ENCODE data around the gene STAT1. TPM values are rescaled to one million over a fixed set of nuclear protein-coding genes. Genes with fewer than 3 reads are reported as not detected.

The STAT1 gene
- polyA plus RNA-seq, 1 donor from 2014 or later, result 4.9 TPM

DNA sequence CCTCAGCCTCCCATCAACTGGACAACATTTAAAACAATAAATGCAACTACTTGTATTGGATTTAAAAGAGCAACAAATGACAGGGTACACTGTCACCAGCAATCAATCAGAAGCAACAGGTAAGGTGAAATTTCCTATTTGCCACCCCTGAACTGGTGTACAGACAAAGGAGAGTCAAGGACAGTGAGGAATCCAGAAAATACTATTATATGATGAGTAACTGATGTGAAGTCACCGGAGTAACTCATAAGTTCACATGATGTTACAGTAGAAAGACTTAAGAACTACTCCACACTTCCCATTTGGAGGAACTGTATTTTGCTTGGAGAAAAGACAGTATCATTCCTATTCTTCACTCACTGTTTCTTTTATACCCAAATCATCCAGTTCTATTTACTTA lies 4.1 kb upstream of the STAT1 start:
- Histone ChIP-seq H3F3A (ENCODE audit: insufficient read depth, low read length, poor library complexity, severe bottlenecking) (no peaks in the 10 kb centered on the region), H3K9me2 (ENCODE audit: insufficient read depth, low read length) (no peaks in the 10 kb centered on the region), H3K79me2 (replicated peaks; ENCODE audit: insufficient read depth, low read length) (no peaks in the 10 kb centered on the region), H3K27me3 (ENCODE audit: insufficient read depth, low read depth, low read length) (peaks cover 7% of the 10 kb centered on the region), H3K4me3 (ENCODE audit: low read length) (no peak overlapping the region), H3K27ac (ENCODE audit: low read length) (no peak overlapping the region), H3K9ac (ENCODE audit: low read length) (no peak overlapping the region), H4K20me1 (ENCODE audit: insufficient read depth) (no peaks in the 10 kb centered on the region), H2AFZ (ENCODE audit: low read depth, low read length) (no peak overlapping the region), H3K36me3 (ENCODE audit: insufficient read depth, low read length) (no peaks in the 10 kb centered on the region), H3K9me3 (ENCODE audit: low read length) (no peaks in the 10 kb centered on the region), H3K4me2 (ENCODE audit: low read length) (no peak overlapping the region)
- TF ChIP-seq TAF1 (IDR thresholded peaks at IDR 0.05; ENCODE audit: low read depth) (no peak), EP300 (conservative IDR thresholded peaks at IDR 0.05; ENCODE audit: poor library complexity, severe bottlenecking) (no peak), MXI1 (conservative IDR thresholded peaks at IDR 0.05; ENCODE audit: poor library complexity, severe bottlenecking) (no peak), EZH2 (IDR thresholded peaks at IDR 0.05; ENCODE audit: borderline replicate concordance, insufficient read depth, low read length, poor library complexity, severe bottlenecking) (no peak), POLR2AphosphoS5 (IDR thresholded peaks at IDR 0.05) (no peak), RAD21 (conservative IDR thresholded peaks at IDR 0.05) (no peak), SMC3 (conservative IDR thresholded peaks at IDR 0.05; ENCODE audit: poor library complexity) (no peak)
- TF ChIP-seq, protein P1, sequence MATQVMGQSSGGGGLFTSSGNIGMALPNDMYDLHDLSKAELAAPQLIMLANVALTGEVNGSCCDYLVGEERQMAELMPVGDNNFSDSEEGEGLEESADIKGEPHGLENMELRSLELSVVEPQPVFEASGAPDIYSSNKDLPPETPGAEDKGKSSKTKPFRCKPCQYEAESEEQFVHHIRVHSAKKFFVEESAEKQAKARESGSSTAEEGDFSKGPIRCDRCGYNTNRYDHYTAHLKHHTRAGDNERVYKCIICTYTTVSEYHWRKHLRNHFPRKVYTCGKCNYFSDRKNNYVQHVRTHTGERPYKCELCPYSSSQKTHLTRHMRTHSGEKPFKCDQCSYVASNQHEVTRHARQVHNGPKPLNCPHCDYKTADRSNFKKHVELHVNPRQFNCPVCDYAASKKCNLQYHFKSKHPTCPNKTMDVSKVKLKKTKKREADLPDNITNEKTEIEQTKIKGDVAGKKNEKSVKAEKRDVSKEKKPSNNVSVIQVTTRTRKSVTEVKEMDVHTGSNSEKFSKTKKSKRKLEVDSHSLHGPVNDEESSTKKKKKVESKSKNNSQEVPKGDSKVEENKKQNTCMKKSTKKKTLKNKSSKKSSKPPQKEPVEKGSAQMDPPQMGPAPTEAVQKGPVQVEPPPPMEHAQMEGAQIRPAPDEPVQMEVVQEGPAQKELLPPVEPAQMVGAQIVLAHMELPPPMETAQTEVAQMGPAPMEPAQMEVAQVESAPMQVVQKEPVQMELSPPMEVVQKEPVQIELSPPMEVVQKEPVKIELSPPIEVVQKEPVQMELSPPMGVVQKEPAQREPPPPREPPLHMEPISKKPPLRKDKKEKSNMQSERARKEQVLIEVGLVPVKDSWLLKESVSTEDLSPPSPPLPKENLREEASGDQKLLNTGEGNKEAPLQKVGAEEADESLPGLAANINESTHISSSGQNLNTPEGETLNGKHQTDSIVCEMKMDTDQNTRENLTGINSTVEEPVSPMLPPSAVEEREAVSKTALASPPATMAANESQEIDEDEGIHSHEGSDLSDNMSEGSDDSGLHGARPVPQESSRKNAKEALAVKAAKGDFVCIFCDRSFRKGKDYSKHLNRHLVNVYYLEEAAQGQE (IDR thresholded peaks at IDR 0.05; ENCODE audit: borderline replicate concordance), result no peak
- TF ChIP-seq, protein P2, sequence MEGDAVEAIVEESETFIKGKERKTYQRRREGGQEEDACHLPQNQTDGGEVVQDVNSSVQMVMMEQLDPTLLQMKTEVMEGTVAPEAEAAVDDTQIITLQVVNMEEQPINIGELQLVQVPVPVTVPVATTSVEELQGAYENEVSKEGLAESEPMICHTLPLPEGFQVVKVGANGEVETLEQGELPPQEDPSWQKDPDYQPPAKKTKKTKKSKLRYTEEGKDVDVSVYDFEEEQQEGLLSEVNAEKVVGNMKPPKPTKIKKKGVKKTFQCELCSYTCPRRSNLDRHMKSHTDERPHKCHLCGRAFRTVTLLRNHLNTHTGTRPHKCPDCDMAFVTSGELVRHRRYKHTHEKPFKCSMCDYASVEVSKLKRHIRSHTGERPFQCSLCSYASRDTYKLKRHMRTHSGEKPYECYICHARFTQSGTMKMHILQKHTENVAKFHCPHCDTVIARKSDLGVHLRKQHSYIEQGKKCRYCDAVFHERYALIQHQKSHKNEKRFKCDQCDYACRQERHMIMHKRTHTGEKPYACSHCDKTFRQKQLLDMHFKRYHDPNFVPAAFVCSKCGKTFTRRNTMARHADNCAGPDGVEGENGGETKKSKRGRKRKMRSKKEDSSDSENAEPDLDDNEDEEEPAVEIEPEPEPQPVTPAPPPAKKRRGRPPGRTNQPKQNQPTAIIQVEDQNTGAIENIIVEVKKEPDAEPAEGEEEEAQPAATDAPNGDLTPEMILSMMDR (IDR thresholded peaks at IDR 0.05; ENCODE audit: poor library complexity, severe bottlenecking), result no peak

DNA sequence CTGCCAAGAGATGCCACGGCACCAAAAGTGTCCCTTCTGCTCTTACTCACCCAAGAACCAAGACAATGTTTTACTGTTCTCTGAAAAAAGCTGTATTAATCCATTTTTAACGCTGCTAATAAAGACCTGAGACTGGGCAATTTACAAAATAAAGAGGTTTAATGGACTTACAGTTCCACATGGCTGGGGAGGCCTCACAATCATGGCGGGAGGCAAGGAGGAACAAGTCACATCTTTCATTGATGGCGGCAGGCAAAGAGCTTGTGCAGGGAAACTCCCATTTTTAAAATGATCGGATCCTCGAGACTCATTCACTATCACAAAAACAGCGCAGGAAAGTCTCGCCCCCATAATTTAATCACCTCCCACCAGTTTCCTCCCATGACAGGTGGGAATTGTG lies 1.9 kb upstream of the STAT1 start:
- Histone ChIP-seq H3K36me3 (ENCODE audit: insufficient read depth, low read length) (no peaks in the 10 kb centered on the region), H3K9me3 (ENCODE audit: low read length) (no peaks in the 10 kb centered on the region), H3K79me2 (replicated peaks; ENCODE audit: insufficient read depth, low read length) (no peaks in the 10 kb centered on the region), H2AFZ (ENCODE audit: low read depth, low read length) (no peak overlapping the region), H3K4me2 (ENCODE audit: low read length) (no peak overlapping the region), H3F3A (ENCODE audit: insufficient read depth, low read length, poor library complexity, severe bottlenecking) (no peaks in the 10 kb centered on the region), H3K27ac (ENCODE audit: low read length) (no peak overlapping the region), H3K9ac (ENCODE audit: low read length) (no peak overlapping the region), H3K27me3 (ENCODE audit: insufficient read depth, low read depth, low read length) (peaks cover 7% of the 10 kb centered on the region), H3K9me2 (ENCODE audit: insufficient read depth, low read length) (no peaks in the 10 kb centered on the region), H3K4me3 (ENCODE audit: low read length) (no peak overlapping the region), H4K20me1 (ENCODE audit: insufficient read depth) (no peaks in the 10 kb centered on the region)
- TF ChIP-seq EZH2 (IDR thresholded peaks at IDR 0.05; ENCODE audit: borderline replicate concordance, insufficient read depth, low read length, poor library complexity, severe bottlenecking) (no peak), EP300 (conservative IDR thresholded peaks at IDR 0.05; ENCODE audit: poor library complexity, severe bottlenecking) (no peak), POLR2AphosphoS5 (IDR thresholded peaks at IDR 0.05) (no peak)

DNA sequence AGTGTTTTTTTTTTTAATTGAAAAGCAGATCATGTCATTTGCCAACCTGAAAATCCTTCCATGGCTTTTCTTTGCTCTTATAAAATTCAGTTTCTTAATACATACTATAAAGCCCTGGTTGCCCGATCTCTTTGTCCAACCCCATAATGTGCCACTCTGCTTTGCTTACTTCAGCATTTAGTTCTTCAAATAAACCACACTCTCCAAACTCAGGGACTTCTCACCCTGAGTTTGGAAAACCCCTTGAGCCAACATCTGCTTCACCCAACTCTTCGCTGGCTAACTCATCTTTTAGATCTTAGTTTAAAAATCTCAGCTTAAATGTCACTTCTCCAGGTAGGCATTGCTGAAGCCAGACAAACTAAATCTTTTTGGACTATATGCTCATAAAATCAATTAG lies 1.3 kb upstream of the STAT1 start:
- no peak overlapping the region for H3K4me3 ChIP-seq (ENCODE audit: low read length)
- no peaks in the 10 kb centered on the region for H3K79me2 ChIP-seq (replicated peaks; ENCODE audit: insufficient read depth, low read length)
- H3K9ac ChIP-seq (ENCODE audit: low read length), result no peak overlapping the region
- H4K20me1 ChIP-seq (ENCODE audit: insufficient read depth), result no peaks in the 10 kb centered on the region
- H3K27ac ChIP-seq (ENCODE audit: low read length), result no peak overlapping the region
- H2AFZ ChIP-seq (ENCODE audit: low read depth, low read length), result no peak overlapping the region
- no peaks in the 10 kb centered on the region for H3F3A ChIP-seq (ENCODE audit: insufficient read depth, low read length, poor library complexity, severe bottlenecking)
- H3K9me3 ChIP-seq (ENCODE audit: low read length), result no peaks in the 10 kb centered on the region
- no peak overlapping the region for H3K4me2 ChIP-seq (ENCODE audit: low read length)
- H3K36me3 ChIP-seq (ENCODE audit: insufficient read depth, low read length), result no peaks in the 10 kb centered on the region
- no peaks in the 10 kb centered on the region for H3K9me2 ChIP-seq (ENCODE audit: insufficient read depth, low read length)
- peaks cover 7% of the 10 kb centered on the region for H3K27me3 ChIP-seq (ENCODE audit: insufficient read depth, low read depth, low read length)
- no peak for TF ChIP-seq EP300 (conservative IDR thresholded peaks at IDR 0.05; ENCODE audit: poor library complexity, severe bottlenecking)
- TF ChIP-seq, protein P2 (IDR thresholded peaks at IDR 0.05; ENCODE audit: poor library complexity, severe bottlenecking), result no peak
- no peak for TF ChIP-seq POLR2AphosphoS5 (IDR thresholded peaks at IDR 0.05)
- no peak for TF ChIP-seq MXI1 (conservative IDR thresholded peaks at IDR 0.05; ENCODE audit: poor library complexity, severe bottlenecking)
- no peak for TF ChIP-seq RAD21 (conservative IDR thresholded peaks at IDR 0.05)
- no peak for TF ChIP-seq TAF1 (IDR thresholded peaks at IDR 0.05; ENCODE audit: low read depth)
- TF ChIP-seq, protein P1 (IDR thresholded peaks at IDR 0.05; ENCODE audit: borderline replicate concordance), result no peak
- TF ChIP-seq SMC3 (conservative IDR thresholded peaks at IDR 0.05; ENCODE audit: poor library complexity), result no peak
- TF ChIP-seq EZH2 (IDR thresholded peaks at IDR 0.05; ENCODE audit: borderline replicate concordance, insufficient read depth, low read length, poor library complexity, severe bottlenecking), result no peak

All from neural cell (in vitro differentiated cells).